K562 (cell line): ENCODE results near the gene LACTBL1. TPM values are rescaled to one million over a fixed set of nuclear protein-coding genes. Genes with fewer than 3 reads are reported as not detected.

Experiments
- ATAC-seq: fragments of 200-7000 bp; cut with Tn5 transposase; 3 replicates; pipeline ENCODE4 v1.9.1; 2020; ENCODE audit warnings: moderate library complexity
- BruUV-seq: library from RNA; stranded (reverse); fragments of 400-500 nt; replicated peaks from 2 replicates; lab custom pipeline; 2021; lab: Mats Ljungman, UMichigan
- CTCF ChIA-PET: fragments of 300-600 bp; formaldehyde crosslinking; extraction: SDS; loops from one replicate; lab custom pipeline; 2021; ENCODE audit warnings: low intra/inter-chr PET ratio; lab: Yijun Ruan, JAX
- POLR2A ChIA-PET: fragments of 300-600, 350-650 bp; sonication (Branson Sonifier 250); formaldehyde crosslinking; extraction: SDS; loops from one replicate; lab custom pipeline; 2021; ENCODE audit warnings: antibody characterized with exemption, inconsistent platforms; lab: Yijun Ruan, JAX
- DNase-seq, 4 experiments: peaks; one replicate each; pipeline versions ENCODE4 v3.0.0 to v3.0.0-alpha.2; 2011 to 2018; ENCODE audit warnings: low spot score in 3 of 4, mixed read lengths in 3 of 4; ENCODE audit errors: extremely low read depth in 1 of 4
- FAIRE-seq: peaks from 2 replicates; lab custom pipeline; 2011; peaks lifted over from hg19 to GRCh38; lab: Jason Lieb, UNC
- H2AFZ ChIP-seq: 2 replicates; pipeline ENCODE4 v1.6.0; 2011; ENCODE audit warnings: low read depth, low read length, control low read depth, inconsistent platforms
- H3K27ac ChIP-seq: fragments of 200-600 bp; 3 replicates; pipeline ENCODE4 v1.8.0; 2011; ENCODE audit warnings: low read depth, mild to moderate bottlenecking, control low read depth, inconsistent platforms, low read length, moderate library complexity, mixed read lengths; ENCODE audit errors: extremely low read depth
- H3K27me3 ChIP-seq, 2 experiments: fragments of 300-600 bp in 1 of 2; 2 replicates in 1 of 2; 3 replicates in 1 of 2; pipeline versions ENCODE4 v1.6.0 to v1.8.0; 2011; ENCODE audit warnings: inconsistent platforms in 2 of 2, low read length in 2 of 2, mild to moderate bottlenecking in 1 of 2, mixed read lengths in 1 of 2, moderate library complexity in 1 of 2; ENCODE audit not compliant: control insufficient read depth in 2 of 2, insufficient read depth in 2 of 2
- H3K36me3 ChIP-seq: fragments of 300-600 bp; 3 replicates; pipeline ENCODE4 v1.8.0; 2011; ENCODE audit warnings: mild to moderate bottlenecking, low read length, inconsistent platforms; ENCODE audit not compliant: control insufficient read depth, insufficient read depth
- H3K4me1 ChIP-seq, 2 experiments: fragments of 200-600 bp in 1 of 2; replicated peaks in 1 of 2; 2 replicates in 1 of 2; 3 replicates in 1 of 2; pipeline versions ENCODE4 v1.5.1 to v1.8.0; 2011; ENCODE audit warnings: inconsistent platforms in 2 of 2, low read length in 2 of 2, mild to moderate bottlenecking in 1 of 2, mixed read lengths in 1 of 2, moderate library complexity in 1 of 2; ENCODE audit not compliant: control insufficient read depth in 2 of 2, insufficient read depth in 2 of 2
- H3K4me2 ChIP-seq: 2 replicates; pipeline ENCODE4 v1.6.1; 2011; ENCODE audit warnings: low read length, control low read depth, inconsistent platforms, mixed read lengths; ENCODE audit not compliant: insufficient read depth
- H3K4me3 ChIP-seq: fragments of 200-600 bp; sonication (generic), shearing (Covaris generic); 2 replicates; pipeline ENCODE4 v1.5.1; 2016; ENCODE audit warnings: control low read depth, inconsistent platforms
- H3K79me2 ChIP-seq: fragments of 200-600 bp; 3 replicates; pipeline ENCODE4 v1.8.0; 2011; ENCODE audit warnings: low read length, inconsistent platforms; ENCODE audit not compliant: control insufficient read depth, insufficient read depth
- H3K9ac ChIP-seq, 2 experiments: 2 replicates each; pipeline versions ENCODE4 v1.6.0 to v1.6.1; 2011; ENCODE audit warnings: low read depth in 2 of 2, low read length in 2 of 2, control low read depth in 1 of 2, inconsistent platforms in 1 of 2, mild to moderate bottlenecking in 1 of 2, mixed read lengths in 1 of 2; ENCODE audit not compliant: insufficient read depth in 1 of 2
- H3K9me1 ChIP-seq: one replicate; pipeline ENCODE4 v1.6.0; 2011; ENCODE audit warnings: inconsistent platforms, mild to moderate bottlenecking, low read length, moderate library complexity; ENCODE audit not compliant: control insufficient read depth, insufficient read depth
- H3K9me3 ChIP-seq: replicated peaks from 2 replicates; pipeline ENCODE4 v1.5.1; 2011; ENCODE audit warnings: low read depth, low read length, inconsistent platforms; ENCODE audit not compliant: control insufficient read depth, insufficient read depth
- H4K20me1 ChIP-seq: replicated peaks from 2 replicates; pipeline ENCODE4 v1.6.1; 2011; ENCODE audit warnings: low read length, inconsistent platforms, mixed read lengths; ENCODE audit not compliant: control insufficient read depth, insufficient read depth
- AFF4 ChIP-seq: sonication (generic); formaldehyde crosslinking; IDR thresholded peaks from 2 replicates; pipeline ENCODE4 v1.8.0; 2023; ENCODE audit warnings: mild to moderate bottlenecking, missing genetic modification reagents
- GTF2A2 ChIP-seq: IDR thresholded peaks from 2 replicates; pipeline ENCODE4 v1.6.1; 2016; ENCODE audit warnings: mild to moderate bottlenecking, missing genetic modification characterization, missing compliant biosample characterization
- HINFP ChIP-seq: fragments of 450-650 bp; conservative IDR thresholded peaks from 2 replicates; pipeline ENCODE4 v1.6.1; 2016; ENCODE audit warnings: missing genetic modification characterization, low read depth, mild to moderate bottlenecking, control low read depth, missing compliant biosample characterization
- JUNB ChIP-seq: fragments of 450-650 bp; formaldehyde crosslinking; conservative IDR thresholded peaks from 2 replicates; pipeline ENCODE4 v1.4.0; 2020; ENCODE audit warnings: mild to moderate bottlenecking
- NFE2L1 ChIP-seq: fragments of 450-650 bp; IDR thresholded peaks from 2 replicates; pipeline ENCODE4 v1.6.1; 2016; ENCODE audit warnings: missing genetic modification characterization, low read depth, mild to moderate bottlenecking, missing compliant biosample characterization, moderate library complexity, borderline replicate concordance
- PCBP2 ChIP-seq: fragments of 200-400 bp; formaldehyde crosslinking; IDR thresholded peaks from 2 replicates; pipeline ENCODE4 v1.6.1; 2018; ENCODE audit warnings: low read length, low read depth, mild to moderate bottlenecking, moderate library complexity; ENCODE audit not compliant: poor library complexity, severe bottlenecking
- PHF21A ChIP-seq: fragments of 450-650 bp; IDR thresholded peaks from 2 replicates; pipeline ENCODE4 v1.6.1; 2017; ENCODE audit warnings: low read depth, borderline replicate concordance
- PTBP1 ChIP-seq: fragments of 200-400 bp; formaldehyde crosslinking; IDR thresholded peaks from 2 replicates; pipeline ENCODE4 v1.6.1; 2017; ENCODE audit warnings: low read depth, low read length
- USF1 ChIP-seq: sonication (generic); formaldehyde crosslinking; IDR thresholded peaks from 2 replicates; pipeline ENCODE4 v1.9.0; 2022; ENCODE audit warnings: mild to moderate bottlenecking, missing genetic modification reagents
- ZNF175 ChIP-seq: fragments of 200-800 bp; sonication (Bioruptor generic); IDR thresholded peaks from 2 replicates; pipeline ENCODE4 v1.6.1; 2016; ENCODE audit warnings: low read depth, mild to moderate bottlenecking, missing genetic modification characterization, missing compliant biosample characterization
- WGBS: fragments of 100-300 bp; shearing (Covaris generic); methylation state at CpG from one replicate; pipeline ENCODE4 v1.1.6; 2016; ENCODE audit warnings: low coverage, mixed read lengths; ENCODE audit not compliant: insufficient coverage; ENCODE audit errors: missing lambda C conversion rate; 5-methylcytosine and 5-hydroxymethylcytosine counted together
- in situ Hi-C: fragments of 300-500 bp; cut with MboI; formaldehyde crosslinking; loops from 4 replicates; pipeline ENCODE4 v1.15.0; 2018; ENCODE audit warnings: inconsistent platforms, mixed read lengths
- intact Hi-C: fragments of 100-400 bp; cut with micrococcal nuclease; formaldehyde crosslinking; loops from 2 replicates; pipeline ENCODE4 v1.14.2; 2022
- polyA plus RNA-seq, 8 experiments: library from polyadenylated mRNA; depleted of rRNA in 4 of 8; stranded (reverse) in 5 of 8; unstranded in 3 of 8; fragments of >200 nt; fragmentation: Nextera tagmentation in 2 of 8; fragmentation: Illumina TruSeq in 1 of 8; extraction: Ambion mirVana in 2 of 8; extraction: Trizol in 1 of 8; gene quantifications; 2 replicates each; pipeline versions ENCODE4 v1.2.1 to v1.2.3, GENCODE V29; 2011 to 2014; ENCODE audit warnings: inconsistent platforms in 1 of 8, missing spikeins in 1 of 8
- total RNA-seq, 7 experiments: library from RNA; depleted of rRNA in 6 of 7; stranded (reverse); fragments of >200 nt in 6 of 7; fragmentation: Illumina TruSeq in 2 of 7; extraction: Trizol in 2 of 7; gene quantifications; 2 replicates each; pipeline versions ENCODE4 v1.2.1 to v1.2.3, GENCODE V29; 2011 to 2021; ENCODE audit warnings: low replicate concordance in 1 of 7
- TF ChIP-seq, protein P1 (sequence below): sonication (generic); formaldehyde crosslinking; IDR thresholded peaks from 2 replicates; pipeline ENCODE4 v1.4.0; 2020; ENCODE audit warnings: mild to moderate bottlenecking, missing genetic modification reagents

LACTBL1 gene
- total and polyA plus RNA-seq, 9 of the 15 experiments (the other 6 are each of a cell fraction or from before 2014, with no cell fraction given): not detected

DNA sequence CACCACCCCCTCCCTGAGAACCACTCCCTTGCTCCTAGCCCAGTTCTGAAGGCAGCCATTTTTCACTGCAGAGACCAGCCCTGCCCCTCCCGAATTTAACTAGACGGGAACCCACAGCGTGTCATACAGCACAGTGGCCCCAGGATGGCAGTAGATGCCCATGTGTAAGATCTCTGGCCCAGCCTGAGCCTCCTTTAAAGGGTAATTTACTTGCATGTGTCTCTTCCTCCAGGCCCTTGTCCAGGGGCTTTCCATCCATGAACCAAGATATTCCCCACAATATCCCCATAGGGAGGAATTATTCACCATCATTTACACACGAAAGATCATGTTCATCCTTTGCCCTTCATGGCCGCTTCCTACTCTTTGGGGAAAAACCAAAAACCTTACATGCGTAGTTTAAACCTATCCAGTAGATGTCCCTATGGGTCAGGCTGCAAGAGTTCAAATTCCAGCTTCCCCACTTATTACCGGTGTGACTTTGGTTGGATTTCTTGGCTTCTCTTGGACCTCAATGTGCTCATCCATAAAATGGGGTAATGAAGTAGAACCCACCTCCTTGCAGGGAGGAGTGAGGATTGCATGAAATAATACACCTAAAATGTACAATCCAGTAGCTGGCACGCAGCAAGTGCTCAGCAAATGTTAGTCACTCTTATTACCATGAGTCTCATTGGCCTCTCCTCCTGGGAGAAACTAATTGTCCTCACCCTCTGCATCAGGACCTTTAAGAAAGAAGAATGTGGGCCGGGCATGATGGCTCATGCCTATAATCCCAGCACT lies 4.0 kb upstream of the LACTBL1 start:
- DNase-seq: peak; percentile 84 to 87 (median 86)
- TF ChIP-seq HINFP (tag) (0 out of 2 replicates have a peak, but pooled peaks have one; percentile 12), PTBP1 (0 out of 2 replicates have a peak, but pooled peaks have one; percentile 28), PHF21A (no peak), PCBP2 (no peak), JUNB (CRISPR knock-in tag) (no peak), NFE2L1 (tag) (no peak), AFF4 (CRISPR knock-in tag) (no peak), GTF2A2 (tag) (no peak), USF1 (no peak), ZNF175 (CRISPR knock-in tag) (no peak)
- TF ChIP-seq, protein P1, sequence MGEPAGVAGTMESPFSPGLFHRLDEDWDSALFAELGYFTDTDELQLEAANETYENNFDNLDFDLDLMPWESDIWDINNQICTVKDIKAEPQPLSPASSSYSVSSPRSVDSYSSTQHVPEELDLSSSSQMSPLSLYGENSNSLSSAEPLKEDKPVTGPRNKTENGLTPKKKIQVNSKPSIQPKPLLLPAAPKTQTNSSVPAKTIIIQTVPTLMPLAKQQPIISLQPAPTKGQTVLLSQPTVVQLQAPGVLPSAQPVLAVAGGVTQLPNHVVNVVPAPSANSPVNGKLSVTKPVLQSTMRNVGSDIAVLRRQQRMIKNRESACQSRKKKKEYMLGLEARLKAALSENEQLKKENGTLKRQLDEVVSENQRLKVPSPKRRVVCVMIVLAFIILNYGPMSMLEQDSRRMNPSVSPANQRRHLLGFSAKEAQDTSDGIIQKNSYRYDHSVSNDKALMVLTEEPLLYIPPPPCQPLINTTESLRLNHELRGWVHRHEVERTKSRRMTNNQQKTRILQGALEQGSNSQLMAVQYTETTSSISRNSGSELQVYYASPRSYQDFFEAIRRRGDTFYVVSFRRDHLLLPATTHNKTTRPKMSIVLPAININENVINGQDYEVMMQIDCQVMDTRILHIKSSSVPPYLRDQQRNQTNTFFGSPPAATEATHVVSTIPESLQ (CRISPR knock-in tag): no peak

More for the DNA sequence above, 4.0 kb upstream of the LACTBL1 start:
- H3K4me1 ChIP-seq: peaks cover 0 to 4% of the 10 kb centered on the region in 2 experiments; a peak in 2 of 5 replicates
- no peaks in the 10 kb centered on the region for H3K79me2 ChIP-seq
- H3K9ac ChIP-seq: peak overlapping the region in 1 of 2 experiments; percentile 46; a peak in 1 of 4 replicates
- peaks cover 4% of the 10 kb centered on the region for H3K9me1 ChIP-seq
- intact Hi-C loops (loop anchor here (1.0 to 10.0 kb wide), 5 partner anchors 106 to 558 kb away; partner anchors contain the start of gene E2F2), in situ Hi-C loops (loop anchor here (5.0 to 10.0 kb wide), 4 partner anchors 118 to 558 kb away; partner anchors contain the start of gene E2F2)
- no peaks in the 10 kb centered on the region for H3K36me3 ChIP-seq
- H3K4me3 ChIP-seq: no peak overlapping the region
- H3K9me3 ChIP-seq: no peaks in the 10 kb centered on the region
- WGBS: 15% methylated on average over 9 of the region's 9 CpGs
- peak; percentile 97 for ATAC-seq
- H3K4me2 ChIP-seq: peak overlapping the region; percentile 69
- BruUV-seq: no TSS peak
- H3K27me3 ChIP-seq: peaks cover 8 to 20% of the 10 kb centered on the region in 2 experiments
- CTCF ChIA-PET: interaction anchor here (0.5 to 3.1 kb wide), 8 partner anchors 43 to 563 kb away, joined by 3 to 55 read pairs (median 6); partner anchors contain the start of gene KDM1A
- POLR2A ChIA-PET: interaction anchor here (1.2 kb wide), 1 partner anchor 208 kb away, joined by 3 read pairs; no protein-coding TSS in a partner anchor
- H2AFZ ChIP-seq: peak overlapping the region; percentile 94
- no peaks in the 10 kb centered on the region for H4K20me1 ChIP-seq
- H3K27ac ChIP-seq: no peak overlapping the region
- FAIRE-seq: peak; percentile 85
